NCI-H69 (cell line): ENCODE measurements around the gene SIVA1.

Source experiments
- DNase-seq: peaks from one replicate; lab custom pipeline; 2025; lab: John Stamatoyannopoulos, UW

Gene SIVA1

DNA sequence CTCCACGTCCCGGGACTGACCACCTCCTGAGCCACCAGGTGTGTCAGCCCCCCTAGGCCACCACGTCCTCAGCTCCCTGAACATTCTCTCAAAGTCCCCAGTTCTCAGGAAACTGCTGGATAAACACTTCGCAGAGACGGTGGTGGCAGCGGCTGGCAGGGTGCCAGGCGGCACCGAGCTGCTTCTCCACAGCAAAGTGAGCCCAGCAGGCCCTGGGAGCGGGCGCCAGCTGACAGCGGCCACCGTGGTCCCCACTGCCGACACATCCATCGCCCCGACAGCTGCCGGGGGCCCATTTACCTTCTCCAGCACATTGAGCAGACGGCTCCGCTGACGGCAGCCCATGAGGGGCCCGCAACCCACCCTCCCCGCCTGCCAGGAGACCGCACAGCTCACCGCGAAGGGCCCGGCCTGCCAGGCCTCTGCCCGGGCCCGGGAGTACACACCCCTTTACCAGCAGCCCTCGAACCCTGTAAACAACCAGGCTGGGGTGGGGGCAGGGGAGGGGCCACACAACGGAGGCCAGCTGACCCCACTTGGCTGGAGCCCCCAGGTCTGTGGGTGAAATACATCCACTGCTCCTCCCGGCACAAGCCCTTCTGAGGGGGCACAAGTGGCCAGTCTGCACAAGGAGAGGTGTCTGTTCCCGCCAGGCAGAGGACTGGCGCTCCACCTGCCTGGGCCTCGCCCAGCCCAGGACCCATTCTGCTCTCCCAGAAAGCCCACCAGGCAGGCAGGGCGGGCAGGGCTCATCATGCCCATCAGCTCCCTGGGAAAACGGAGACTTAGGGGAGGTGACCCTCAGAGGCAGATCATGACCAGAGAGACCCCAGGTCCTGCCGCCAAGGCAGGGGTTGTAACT lies 32.1 kb downstream of the SIVA1 start:
- DNase-seq, result peak; percentile 81

DNA sequence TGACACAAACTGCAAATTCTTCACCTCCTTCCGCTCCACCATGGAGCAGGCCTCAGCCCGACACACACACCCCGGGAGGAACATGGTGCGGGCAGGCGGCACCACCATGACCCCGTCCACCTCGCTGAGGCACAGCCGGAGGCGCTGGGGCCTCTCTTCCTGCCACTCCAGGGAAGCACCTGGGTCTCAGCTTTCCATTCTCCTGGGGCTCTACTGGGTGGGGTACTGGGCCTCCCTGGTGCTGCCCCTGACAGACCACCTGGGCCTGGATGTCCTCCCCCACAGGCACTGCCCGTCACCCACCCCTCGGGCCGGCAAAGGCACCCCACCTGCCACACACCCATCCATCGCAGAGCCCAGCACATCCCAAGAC lies 32.7 kb downstream of the SIVA1 start:
- no peak for DNase-seq

DNA sequence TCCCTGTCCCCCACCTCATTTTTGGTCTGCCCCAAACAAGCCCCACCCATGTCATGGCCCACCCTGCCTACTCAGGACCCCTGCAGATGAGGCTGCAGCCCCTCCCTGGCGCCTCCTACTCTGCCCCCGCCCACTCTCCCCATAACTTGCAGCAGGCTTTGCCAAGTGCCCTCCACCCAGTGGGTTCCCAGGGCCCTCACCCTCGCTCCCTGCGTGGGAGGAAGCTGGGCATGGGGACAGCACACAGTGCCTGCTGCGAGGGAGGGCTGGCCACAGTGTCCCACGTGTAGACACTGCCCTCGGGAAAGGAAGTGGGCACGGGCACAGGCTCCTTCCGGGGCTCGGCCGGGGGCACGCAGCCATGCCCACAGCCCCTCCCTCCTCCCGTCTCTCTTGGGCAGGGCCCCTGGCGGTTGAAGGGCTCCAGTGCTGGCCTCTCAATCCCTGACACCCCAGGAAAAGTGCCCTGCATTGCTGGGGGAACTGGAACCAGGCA lies 33.2 kb downstream of the SIVA1 start:
- no peak for DNase-seq

DNA sequence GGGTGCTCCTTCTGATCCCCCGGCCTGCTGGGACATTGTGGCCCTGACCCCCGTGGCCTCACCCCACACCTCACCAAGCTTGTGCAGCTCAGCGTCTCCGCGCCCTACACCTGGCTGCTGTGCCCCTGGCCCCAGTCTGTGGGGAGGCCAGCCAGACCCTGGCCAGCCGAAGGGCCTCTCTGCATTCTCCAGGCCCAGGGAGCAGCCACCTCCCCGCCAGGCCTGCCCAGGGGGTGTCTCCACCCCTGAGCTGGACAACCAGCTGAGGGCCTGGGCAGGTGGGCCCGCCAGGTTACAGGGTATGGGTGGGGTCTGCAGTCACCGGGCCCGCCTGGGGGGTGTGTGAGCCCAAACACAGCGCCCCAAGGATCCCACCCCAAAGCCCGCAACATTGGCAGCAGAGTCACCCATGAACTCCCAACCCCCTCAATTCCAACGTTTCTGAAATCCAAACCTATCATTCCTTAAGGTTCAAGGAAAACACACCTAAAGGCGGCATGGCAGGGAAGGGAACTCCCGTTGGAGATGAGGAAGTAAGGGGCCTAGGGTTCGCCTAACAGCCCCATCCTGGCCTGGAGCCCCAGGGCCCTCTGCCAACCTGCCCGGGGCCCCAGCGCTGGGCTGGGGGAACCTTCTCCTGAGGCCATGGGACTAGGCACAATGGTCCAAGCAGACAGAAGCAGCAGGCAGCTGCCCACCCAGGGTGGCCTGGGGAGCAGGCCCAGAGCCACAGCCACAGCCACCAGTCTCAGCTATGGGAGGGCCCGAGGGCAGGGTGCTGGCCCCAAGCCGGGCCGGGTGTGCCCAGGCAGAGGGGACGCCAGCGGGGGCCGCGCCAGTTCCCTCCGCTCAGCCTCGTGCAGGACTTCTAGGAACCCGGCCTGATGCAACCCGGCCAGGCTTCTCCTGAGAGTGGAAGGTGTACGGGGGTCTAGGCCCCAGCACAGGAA lies 34.1 kb downstream of the SIVA1 start:
- DNase-seq, result no peak

DNA sequence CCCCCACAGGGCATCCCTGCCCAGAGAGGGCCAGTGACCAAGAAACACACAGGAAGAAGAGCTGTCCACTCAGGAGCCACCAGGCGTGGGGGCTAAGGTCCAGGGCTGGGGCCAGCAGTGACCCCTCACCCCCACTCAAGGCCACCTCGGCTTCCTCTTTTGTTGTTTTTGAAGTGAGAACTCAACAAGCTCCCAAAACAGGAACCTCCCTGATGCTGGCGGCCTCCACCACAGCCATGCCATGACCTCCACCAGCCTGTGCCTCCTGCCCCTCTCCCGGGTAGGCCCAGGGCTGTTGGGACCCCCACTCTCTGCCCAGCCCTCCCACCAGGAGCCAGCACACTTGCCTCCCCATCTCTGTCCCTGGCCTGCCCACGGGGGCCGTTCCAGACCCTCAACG lies 34.8 kb downstream of the SIVA1 start:
- DNase-seq, result no peak

DNA sequence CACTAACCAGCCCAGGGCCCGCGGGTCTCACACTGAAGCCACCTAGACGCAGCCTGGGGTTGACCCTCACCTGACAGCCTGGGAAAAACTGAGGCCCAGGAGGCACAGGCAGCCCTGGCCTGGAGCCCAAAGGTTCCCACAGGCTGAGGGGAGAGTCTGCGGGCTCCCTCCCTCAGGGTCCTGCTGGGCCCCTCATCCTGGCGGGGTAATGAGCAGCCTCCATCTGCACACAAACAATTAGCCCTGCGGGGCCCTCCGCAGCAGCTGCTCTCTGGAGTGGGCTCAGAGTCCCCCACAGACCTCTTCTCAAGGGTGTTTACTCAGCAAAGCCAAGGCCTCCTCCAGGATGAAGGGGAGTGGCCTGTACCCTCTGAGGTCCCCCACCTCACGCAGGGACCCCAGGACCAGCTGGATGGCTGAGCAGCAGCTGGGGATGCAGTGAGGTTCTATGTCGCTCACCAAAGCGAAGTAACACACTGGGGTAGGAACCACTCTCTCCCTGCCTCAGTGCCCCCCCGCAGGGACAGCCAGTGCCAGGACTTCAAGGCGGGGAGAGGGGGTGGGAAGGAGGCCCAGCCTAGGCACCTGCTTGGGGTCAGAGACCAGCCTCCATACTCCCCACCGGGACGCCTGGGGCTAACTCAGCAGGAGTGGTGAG lies 35.3 kb downstream of the SIVA1 start:
- DNase-seq, result peak; percentile 97

DNA sequence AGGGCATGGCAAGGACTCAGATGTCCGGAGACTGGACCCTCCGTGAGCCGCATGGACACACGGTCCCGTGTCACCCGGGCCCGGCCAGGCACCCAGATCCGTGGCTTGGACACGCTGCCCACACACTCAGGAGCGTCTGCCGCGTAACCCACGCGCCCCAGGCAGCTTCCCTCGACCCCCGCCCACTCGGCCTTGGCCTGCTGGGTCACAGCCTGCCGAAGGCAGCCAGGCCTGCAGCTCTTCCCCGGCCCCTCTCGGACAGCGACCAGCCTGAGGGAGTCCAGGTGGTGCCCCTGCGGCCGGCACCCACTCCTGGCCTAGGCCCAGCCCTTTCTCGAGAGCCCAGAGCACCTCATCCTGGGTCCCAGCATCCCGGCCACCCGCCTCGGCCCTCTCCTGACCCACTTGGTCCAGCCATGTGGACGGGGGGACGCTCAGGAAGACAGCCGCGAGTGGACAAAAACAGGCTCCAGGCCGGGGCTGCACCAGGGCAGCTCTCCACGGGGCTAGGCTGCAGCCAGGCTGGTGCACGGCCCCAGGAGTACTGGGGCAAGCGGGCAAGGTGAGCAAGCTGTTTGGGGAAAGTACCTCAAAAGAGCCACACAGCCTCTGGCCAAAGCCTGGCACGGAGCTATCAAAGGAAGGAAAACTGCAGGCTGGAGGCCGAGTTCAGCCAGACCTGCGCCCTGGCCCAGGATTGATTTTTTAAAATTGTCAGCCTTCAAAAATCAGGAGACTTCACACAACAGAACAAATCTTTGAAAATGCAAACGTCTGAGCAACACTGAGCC lies 36.1 kb downstream of the SIVA1 start:
- no peak for DNase-seq

DNA sequence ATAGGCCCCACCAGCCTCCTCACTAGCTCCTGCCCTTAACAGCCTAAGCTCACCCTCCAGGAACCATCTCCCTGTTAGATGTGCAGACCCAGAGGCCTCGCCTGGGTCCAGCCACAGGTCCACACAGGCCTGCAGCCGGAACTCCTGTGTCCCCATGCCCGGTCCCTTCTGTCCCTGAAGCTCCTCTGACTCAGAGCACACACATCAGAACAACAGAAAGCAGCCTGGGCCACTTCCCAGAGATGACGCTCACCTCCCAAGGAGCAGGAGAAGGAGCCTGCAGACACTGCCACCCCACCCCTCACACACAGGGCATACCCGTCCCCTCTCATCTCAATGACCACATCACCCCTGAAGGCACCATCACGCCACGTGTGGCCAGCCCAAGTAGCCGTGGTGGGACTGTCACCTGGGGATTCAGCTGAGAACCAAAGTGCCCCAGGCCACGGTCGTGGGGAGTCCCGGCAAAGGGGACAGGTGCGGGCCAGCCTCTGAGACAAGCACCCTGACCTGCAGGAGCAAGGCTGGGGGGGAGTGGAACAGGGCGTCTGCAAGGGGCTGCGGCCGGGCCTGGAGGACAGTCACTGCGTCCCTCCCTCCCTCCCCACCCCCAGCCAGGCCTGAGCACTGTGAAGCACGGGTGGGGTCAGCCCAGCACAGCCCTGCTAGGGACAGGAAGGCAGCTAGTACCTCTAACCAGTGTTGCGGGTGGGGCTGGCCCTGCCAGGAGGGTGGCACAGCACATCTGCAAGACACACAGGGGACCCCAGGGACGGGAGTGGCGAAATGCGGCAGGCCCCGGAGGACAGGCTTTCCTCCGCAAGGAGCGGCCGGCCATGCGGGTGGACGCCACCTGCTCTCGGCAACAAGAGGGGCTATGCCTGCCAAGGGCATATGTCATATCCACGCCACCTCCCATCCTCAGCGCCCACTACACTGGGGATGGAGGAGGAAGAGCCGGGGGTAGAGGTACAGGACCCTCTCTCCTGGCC lies 37.1 kb downstream of the SIVA1 start:
- no peak for DNase-seq

DNA sequence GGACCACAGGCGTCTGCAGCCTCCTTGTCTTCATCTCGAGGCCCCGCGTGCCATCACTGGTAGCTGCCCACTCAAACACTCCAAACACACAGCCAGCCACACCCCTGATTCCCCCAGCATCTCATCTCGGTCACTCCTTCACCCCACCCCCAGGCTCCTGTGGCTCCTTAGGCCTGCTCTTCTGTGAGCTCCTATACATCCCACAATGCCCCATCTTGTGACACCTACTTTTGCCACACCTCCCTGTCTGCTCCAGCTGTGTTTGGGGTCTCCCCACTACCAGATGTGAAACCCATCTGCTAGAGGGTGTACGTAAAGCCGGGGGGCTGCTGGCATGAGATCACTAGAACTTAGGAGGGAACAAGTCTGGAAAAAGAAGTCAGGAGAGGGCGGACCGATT lies 38.5 kb downstream of the SIVA1 start:
- DNase-seq, result no peak

DNA sequence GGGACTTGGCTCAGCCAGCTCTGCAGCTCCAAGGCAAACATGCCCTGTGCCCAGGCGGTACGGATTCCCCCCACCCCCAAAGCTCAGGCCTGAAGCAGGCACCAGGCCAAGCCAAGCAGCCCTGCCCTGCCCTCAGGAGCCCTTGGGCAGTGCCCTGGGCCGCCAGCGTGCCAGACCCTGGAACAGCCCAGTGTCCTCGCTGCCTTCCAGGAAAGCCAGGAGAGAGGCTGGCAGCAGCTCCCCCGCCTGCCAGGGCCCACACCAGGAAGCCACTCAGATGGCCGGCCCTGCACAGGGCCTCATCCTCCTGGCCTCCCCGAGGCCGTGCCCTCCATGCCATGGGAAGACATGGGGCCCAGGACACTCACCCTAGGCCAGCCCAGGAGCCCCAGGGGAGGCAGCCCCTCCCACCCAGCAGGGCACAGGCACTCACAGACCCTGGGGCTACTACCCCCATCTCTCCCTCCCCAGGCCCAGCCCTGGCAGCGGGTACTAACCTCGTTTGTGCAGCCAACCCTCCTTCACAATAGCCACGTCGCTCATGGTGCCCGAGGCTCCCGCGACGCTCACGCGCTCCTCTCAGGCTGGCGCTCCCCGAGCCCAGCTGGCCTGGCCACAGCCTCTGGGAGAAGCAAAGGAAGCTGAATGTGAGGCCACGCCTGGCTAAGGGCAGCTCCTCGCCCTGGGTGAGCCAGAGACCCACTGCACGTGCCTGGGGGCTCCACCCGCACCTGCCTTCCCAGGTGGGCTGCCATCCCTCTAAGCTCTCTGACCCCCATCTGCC lies 39.3 kb downstream of the SIVA1 start:
- DNase-seq, result peak; percentile 72

DNA sequence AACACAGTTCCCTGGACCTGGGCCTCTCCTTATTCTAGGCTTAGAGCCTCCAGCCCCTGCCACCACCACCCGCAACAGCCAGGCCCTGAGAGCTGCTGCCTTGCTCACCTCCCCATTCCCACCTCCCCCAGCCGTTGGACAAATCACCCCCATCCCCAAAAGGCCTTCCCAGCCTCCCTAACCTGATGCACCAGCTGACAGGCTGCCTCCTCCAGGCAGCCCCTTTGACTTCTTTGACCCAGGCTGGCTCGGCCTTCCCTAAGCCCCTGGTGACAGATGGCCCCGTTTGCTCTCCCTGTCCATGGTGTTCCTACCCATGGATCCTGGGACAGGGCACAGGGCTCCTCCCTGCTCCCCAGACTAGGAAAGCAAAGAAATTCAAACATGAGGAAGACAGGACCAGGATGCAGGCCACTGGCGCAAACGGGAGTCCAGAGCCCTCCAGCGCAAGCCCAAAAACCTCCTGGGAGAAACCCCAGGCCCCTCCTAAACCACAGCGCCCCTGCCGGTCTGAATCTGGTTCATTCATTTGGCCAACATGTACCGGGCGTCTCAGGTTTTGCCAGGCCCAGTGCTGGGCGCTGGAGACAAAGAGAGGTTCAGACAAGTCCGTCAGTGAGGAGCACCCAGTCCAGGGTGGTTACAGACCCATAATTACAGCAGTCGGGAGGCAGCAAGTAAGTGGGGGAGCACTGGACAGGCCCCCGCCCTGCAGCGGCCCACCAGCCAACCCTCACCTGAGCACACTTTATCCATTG lies 40.2 kb downstream of the SIVA1 start:
- no peak for DNase-seq

DNA sequence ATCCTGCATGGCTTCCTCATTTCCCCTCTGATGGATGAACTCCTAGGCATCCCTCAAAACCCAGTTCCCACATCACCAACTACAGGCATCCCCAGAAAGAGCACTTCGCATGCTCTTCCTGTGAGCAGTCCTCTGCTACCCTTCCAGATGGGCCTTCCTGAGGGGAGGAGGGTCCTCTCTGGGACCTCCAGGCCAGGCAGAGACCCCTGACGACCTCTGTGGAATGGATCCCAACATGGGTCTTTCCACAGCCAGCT lies 40.7 kb downstream of the SIVA1 start:
- DNase-seq, result no peak

DNA sequence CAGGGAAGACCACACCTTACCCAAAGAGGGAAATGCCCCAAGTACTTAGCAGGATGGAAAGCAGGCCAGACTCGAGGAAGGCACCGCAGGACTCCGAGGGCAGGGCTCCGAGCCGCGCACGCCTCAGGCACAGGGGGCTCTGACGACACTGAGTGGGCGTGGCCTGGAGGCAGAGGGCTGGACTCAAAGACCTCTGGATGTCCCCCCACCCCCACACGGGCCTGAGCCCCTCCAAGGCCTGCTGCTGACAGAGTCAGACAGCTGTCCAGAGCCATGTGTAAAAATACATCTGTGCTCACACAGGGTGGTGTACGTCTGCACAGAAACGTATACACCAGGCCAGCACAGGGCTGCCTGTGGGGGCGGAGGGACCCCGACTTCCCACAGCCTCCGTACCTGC lies 41.2 kb downstream of the SIVA1 start:
- DNase-seq, result peak; percentile 43

DNA sequence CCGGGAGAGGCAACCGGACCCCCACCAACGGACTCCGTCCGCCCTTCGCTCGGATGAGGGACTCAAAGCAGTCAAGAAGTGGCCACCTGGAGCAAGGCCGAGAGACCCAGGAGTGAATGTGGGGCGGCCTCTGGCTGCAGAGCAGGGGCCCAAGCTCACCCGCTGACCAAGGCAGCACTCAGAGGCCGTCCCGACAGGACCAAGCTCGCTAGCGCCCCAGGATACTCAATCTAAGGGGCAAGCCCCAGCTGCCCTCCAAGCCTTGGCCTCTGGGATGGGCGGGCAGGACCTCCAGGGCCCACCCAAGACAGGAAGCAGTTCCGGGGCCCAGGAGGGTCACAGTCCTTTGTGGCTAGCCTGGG lies 41.7 kb downstream of the SIVA1 start:
- peak; percentile 43 for DNase-seq

DNA sequence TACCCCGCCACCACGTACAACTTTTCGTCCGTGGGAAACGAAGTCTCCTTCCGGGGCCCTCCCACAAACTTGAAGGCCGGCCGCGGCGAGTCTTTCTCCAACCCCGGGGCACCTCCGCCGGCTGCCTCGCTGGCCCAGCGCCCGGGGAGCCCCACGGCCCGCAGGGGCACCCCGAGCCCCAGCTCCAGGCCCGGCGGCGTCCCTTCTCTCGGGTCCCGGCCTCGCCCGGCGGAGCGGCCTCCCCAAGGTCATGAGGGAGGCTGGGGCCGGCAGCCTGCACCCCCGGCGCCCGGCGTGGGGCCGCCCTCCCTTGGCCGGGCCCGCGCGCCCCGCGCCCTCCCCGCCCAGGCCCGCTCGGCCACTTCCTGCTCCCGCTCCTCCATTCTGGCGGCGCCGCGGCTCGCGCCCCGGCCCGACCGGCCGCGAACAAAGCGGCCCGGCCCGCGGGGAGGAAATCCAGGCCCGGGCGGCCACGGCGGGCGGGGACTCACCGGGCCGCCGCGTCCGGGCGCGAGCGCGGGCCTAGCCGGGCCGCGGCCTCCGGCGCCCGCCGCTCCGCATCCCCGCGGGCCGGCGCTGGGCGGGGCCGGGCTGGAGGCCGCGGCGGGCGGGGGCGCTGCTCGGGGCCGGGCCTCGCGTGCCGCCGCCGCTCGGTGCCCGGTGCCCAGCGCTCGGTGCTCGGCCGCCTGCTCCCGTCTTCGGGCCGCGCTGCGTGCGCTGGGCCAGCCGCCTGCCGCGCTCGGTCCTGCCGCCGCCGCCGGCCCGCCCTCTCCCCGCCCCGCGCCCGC lies 42.2 kb downstream of the SIVA1 start, which contains the start of gene AKT1:
AKT1 (minus strand) TSS at position 756 of the 788 bp plus-strand sequence. CDS start 3,105 bp downstream, outside the sequence.
- DNase-seq, result peak; percentile 60

DNA sequence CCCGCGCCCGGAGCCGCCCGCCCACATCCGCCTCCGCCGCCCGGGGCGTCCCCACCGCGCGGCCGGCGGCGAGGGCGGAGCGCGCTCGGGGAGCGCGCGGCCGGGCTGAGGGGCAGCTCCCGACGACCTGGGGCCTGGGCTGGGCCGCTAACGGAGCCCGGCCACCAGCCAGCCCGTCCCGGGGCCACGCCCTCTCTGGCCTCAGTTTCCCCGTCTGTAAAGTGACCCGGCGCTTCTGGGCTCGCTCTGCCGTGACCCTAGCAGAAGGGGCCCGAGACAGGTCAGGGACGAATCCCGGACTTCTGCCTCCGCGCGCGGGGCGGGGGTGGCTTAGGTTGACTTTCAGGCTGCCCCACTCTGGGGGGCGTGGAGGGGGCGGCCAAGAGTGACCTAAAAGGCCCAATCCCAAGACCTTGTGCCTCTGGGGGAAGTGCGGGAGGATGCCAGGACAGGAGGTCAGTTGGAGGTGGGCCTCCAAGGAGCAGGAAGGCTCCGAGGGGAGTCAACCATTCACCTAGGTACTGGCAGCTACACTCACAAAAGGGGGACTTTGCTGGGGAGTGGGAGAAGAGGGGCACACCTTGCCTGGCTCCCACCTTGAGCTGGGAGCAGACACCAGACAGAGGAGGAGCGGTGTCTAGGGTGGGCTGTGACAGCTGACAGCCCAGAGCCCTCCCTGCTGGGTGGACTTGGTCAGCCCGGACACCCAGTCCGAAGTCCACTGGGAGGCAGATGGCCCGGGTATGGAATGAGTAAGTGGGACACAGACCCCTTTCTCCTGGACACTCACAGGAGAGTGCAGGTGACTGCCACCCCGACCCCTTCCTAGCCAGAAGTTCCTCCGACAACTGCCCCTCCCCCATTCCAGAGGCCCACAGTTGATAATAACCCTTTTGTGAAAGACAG lies 43.1 kb downstream of the SIVA1 start:
- DNase-seq, result peak; percentile 80

DNA sequence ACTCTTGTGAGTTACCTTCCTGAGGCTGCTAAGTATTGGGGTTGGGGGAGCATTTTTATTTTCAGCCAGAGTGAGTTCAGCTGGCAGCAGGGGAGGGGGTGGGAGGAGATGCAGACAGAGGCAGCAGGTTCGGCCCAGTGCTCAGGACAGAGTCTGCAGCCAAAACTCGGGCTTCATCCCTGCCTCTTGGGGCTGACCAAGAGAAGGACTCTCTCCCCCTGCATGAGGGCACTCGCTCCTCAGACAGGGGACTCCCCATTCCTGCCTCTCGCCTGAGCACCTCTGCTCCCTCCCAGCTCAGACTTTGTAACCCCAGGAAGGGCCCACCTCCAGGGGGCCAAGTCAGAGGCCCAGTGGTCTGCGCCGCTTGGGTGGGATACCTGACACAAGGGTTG lies 43.7 kb downstream of the SIVA1 start:
- no peak for DNase-seq
